GM06990 (cell line): ENCODE measurements around the gene TRPM2.

Experiments
- DNase-seq: peaks from one replicate; pipeline ENCODE4 v3.0.0-alpha.2; 2011; ENCODE audit not compliant: insufficient read length; ENCODE audit errors: extremely low read depth
- H3K27me3 ChIP-seq: replicated peaks from 2 replicates; pipeline ENCODE4 v1.6.0; 2011; ENCODE audit warnings: low read length; ENCODE audit not compliant: control insufficient read depth, insufficient read depth
- H3K36me3 ChIP-seq: 2 replicates; pipeline ENCODE4 v1.5.1; 2011; ENCODE audit warnings: low read length; ENCODE audit not compliant: control insufficient read depth, insufficient read depth
- H3K4me3 ChIP-seq: replicated peaks from 2 replicates; pipeline ENCODE4 v1.5.1; 2011; ENCODE audit warnings: low read depth, mild to moderate bottlenecking, control low read depth, low read length
- CTCF ChIP-seq: IDR thresholded peaks from 2 replicates; pipeline ENCODE4 v1.5.1; 2011; ENCODE audit warnings: low read length, control low read depth, mild to moderate bottlenecking, inconsistent platforms; ENCODE audit not compliant: insufficient read depth, poor library complexity, severe bottlenecking

The TRPM2 gene

GRCh38 chr21:44438531-44439210 is 85.2 kb downstream of the TRPM2 start:
- TF ChIP-seq CTCF = no peak
- no peak for DNase-seq
- H3K36me3 ChIP-seq = no peaks in the 10 kb centered on the region; the same call in 1 of the 2 replicates
- no peak overlapping the region for H3K4me3 ChIP-seq
- H3K27me3 ChIP-seq = no peaks in the 10 kb centered on the region

GRCh38 chr21:44439211-44439600 is 85.8 kb downstream of the TRPM2 start:
- Histone ChIP-seq H3K4me3 (no peak overlapping the region), H3K36me3 (no peaks in the 10 kb centered on the region; the same call in 1 of the 2 replicates), H3K27me3 (no peaks in the 10 kb centered on the region)
- no peak for TF ChIP-seq CTCF
- DNase-seq = no peak

- no peak overlapping the region for H3K4me3 ChIP-seq
- H3K36me3 ChIP-seq = no peaks in the 10 kb centered on the region; the same call in 1 of the 2 replicates
- H3K27me3 ChIP-seq = no peaks in the 10 kb centered on the region
- DNase-seq = no peak
- TF ChIP-seq CTCF = no peak
Measured at GRCh38 chr21:44440241-44441040, 87.0 kb downstream of the TRPM2 start.

- no peak for DNase-seq
- no peaks in the 10 kb centered on the region for H3K36me3 ChIP-seq
- TF ChIP-seq CTCF = no peak
- no peaks in the 10 kb centered on the region for H3K27me3 ChIP-seq
- H3K4me3 ChIP-seq = no peak overlapping the region
Measured at GRCh38 chr21:44441041-44441400, 87.6 kb downstream of the TRPM2 start.

- DNase-seq = no peak
Measured at GRCh38 chr21:44441581-44442265, 88.3 kb downstream of the TRPM2 start.

More at GRCh38 chr21:44441581-44442265, 88.3 kb downstream of the TRPM2 start:
- Histone ChIP-seq H3K4me3 (no peak overlapping the region), H3K27me3 (no peaks in the 10 kb centered on the region), H3K36me3 (no peaks in the 10 kb centered on the region)
- no peak for TF ChIP-seq CTCF
